Gastrocnemius medialis (tissue), 4 donors: ENCODE data around the gene GAA. TPM values are rescaled to one million over a fixed set of nuclear protein-coding genes. Genes with fewer than 3 reads are reported as not detected.
"Not testable (repeated sequence)": the region's sequence is repeated elsewhere in the genome, so short reads cannot be mapped to it uniquely, and the experiment has no call there.

Experiments used
- ATAC-seq, 2 donors: fragments of 150-250 bp; one replicate each; pipeline ENCODE4 v1.9.1; 2016
- DNase-seq, 2 donors: peaks; one replicate each; pipeline ENCODE4 v3.0.0-alpha.2; 2019
- H3K27ac ChIP-seq, 4 donors: fragments of 200-600 bp; sonication (generic); 1 replicate in 1 of 4; 2 replicates in 3 of 4; pipeline ENCODE4 v1.5.1; 2016 to 2018; ENCODE audit warnings: mild to moderate bottlenecking in 2 of 4, moderate library complexity in 1 of 4
- H3K27me3 ChIP-seq, 3 donors: fragments of 200-600 bp; sonication (generic) in 2 of 3; 1 replicate in 1 of 3; 2 replicates in 2 of 3; pipeline versions ENCODE4 v1.5.1 to v1.6.0; 2016 to 2019; ENCODE audit warnings: mild to moderate bottlenecking in 1 of 3, moderate library complexity in 1 of 3
- H3K36me3 ChIP-seq, 2 donors: fragments of 200-600 bp; sonication (generic) in 1 of 2; one replicate each; pipeline ENCODE4 v1.5.1; 2017 to 2018
- H3K4me1 ChIP-seq, 2 donors: fragments of 200-600 bp; sonication (generic) in 1 of 2; one replicate each; pipeline ENCODE4 v1.5.1; 2016 to 2017; ENCODE audit warnings: mild to moderate bottlenecking in 2 of 2
- H3K4me3 ChIP-seq, 4 donors: fragments of 200-600 bp; sonication (generic) in 3 of 4; 1 replicate in 1 of 4; 2 replicates in 3 of 4; pipeline ENCODE4 v1.5.1; 2016 to 2019; ENCODE audit warnings: mild to moderate bottlenecking in 2 of 4
- H3K9me3 ChIP-seq, 3 donors: fragments of 200-600 bp; sonication (generic) in 2 of 3; 1 replicate in 1 of 3; 2 replicates in 2 of 3; pipeline ENCODE4 v1.5.1; 2016 to 2019
- CTCF ChIP-seq, 5 experiments: fragments of 450-650 bp in 3 of 5; fragments of 200-600 bp in 2 of 5; sonication (generic) in 2 of 5; IDR thresholded peaks in 4 of 5; conservative IDR thresholded peaks in 1 of 5; 1 replicate in 4 of 5; 2 replicates in 1 of 5; pipeline ENCODE4 v1.5.1; 2016 to 2019; ENCODE audit warnings: antibody characterized with exemption in 5 of 5, mild to moderate bottlenecking in 3 of 5, moderate library complexity in 3 of 5
- POLR2A ChIP-seq, 2 donors: fragments of 450-650 bp; IDR thresholded peaks; one replicate each; pipeline ENCODE4 v1.6.1; 2017; ENCODE audit warnings: antibody characterized with exemption in 2 of 2, mild to moderate bottlenecking in 2 of 2, moderate library complexity in 2 of 2
- in situ Hi-C, 4 donors: fragments of 200-750 bp; cut with MboI; loops; one replicate each; pipeline versions ENCODE4 v1.15.0 to v1.8.0; 2017; ENCODE audit warnings: low sequenced_read_pairs in 4 of 4
- intact Hi-C: fragments of 100-400 bp; cut with DNase I; formaldehyde crosslinking; loops from one replicate; pipeline ENCODE4 v1.15.1; 2023; ENCODE audit warnings: low total_unique reads
- total RNA-seq, 4 donors: library from RNA; depleted of rRNA; stranded (reverse); fragments of >200 nt; gene quantifications; one replicate each; pipeline versions ENCODE4 v1.1.0 to v1.2.3, GENCODE V29; 2016

Gene GAA
- total RNA-seq, 4 donors from 2014 or later: 39.2 to 72.3 (median 70.1) TPM

- no peaks in the 10 kb centered on the region for H3K36me3 ChIP-seq
- no peaks in the 10 kb centered on the region for H3K27me3 ChIP-seq
- in situ Hi-C loops: no loop called here
- DNase-seq (no peak), ATAC-seq (no peak)
- intact Hi-C loops: no loop called here
- H3K9me3 ChIP-seq: no peaks in the 10 kb centered on the region
- H3K4me1 ChIP-seq: peaks cover 0 to 6% of the 10 kb centered on the region in 2 donors
- H3K27ac ChIP-seq: no peak overlapping the region
- TF ChIP-seq CTCF (IDR thresholded peaks at IDR 0.05 in 4 of 5, conservative IDR thresholded peaks at IDR 0.05 in 1 of 5) (no peak), POLR2A (IDR thresholded peaks at IDR 0.05) (no peak)
- H3K4me3 ChIP-seq: no peak overlapping the region
These were observed 15.3 kb upstream of the GAA start for GRCh38 chr17:80086081-80086480.

GRCh38 chr17:80086616-80087015, 14.8 kb upstream of the GAA start:
- Histone ChIP-seq H3K36me3 (no peaks in the 10 kb centered on the region), H3K27ac (no peak overlapping the region), H3K4me1 (peaks cover 0 to 6% of the 10 kb centered on the region in 2 donors), H3K4me3 (no peak overlapping the region), H3K27me3 (no peaks in the 10 kb centered on the region), H3K9me3 (no peaks in the 10 kb centered on the region)
- no peak for DNase-seq
- in situ Hi-C loops: no loop called here
- TF ChIP-seq CTCF (IDR thresholded peaks at IDR 0.05 in 4 of 5, conservative IDR thresholded peaks at IDR 0.05 in 1 of 5) (no peak), POLR2A (IDR thresholded peaks at IDR 0.05) (no peak)
- no peak for ATAC-seq
- intact Hi-C loops: no loop called here

GRCh38 chr17:80087346-80088265, 13.8 kb upstream of the GAA start:
- Histone ChIP-seq H3K4me3 (no peak overlapping the region), H3K27ac (no peak overlapping the region), H3K9me3 (no peaks in the 10 kb centered on the region), H3K36me3 (no peaks in the 10 kb centered on the region), H3K27me3 (no peaks in the 10 kb centered on the region), H3K4me1 (peaks cover 0 to 3% of the 10 kb centered on the region in 2 donors)
- intact Hi-C loops (no loop called here), in situ Hi-C loops (no loop called here)
- ATAC-seq (no peak), DNase-seq (no peak)
- TF ChIP-seq CTCF (IDR thresholded peaks at IDR 0.05 in 4 of 5, conservative IDR thresholded peaks at IDR 0.05 in 1 of 5) (no peak), POLR2A (IDR thresholded peaks at IDR 0.05) (no peak)

GRCh38 chr17:80089762-80090161, 11.6 kb upstream of the GAA start:
- no peak overlapping the region for H3K4me3 ChIP-seq
- H3K27me3 ChIP-seq: no peaks in the 10 kb centered on the region
- intact Hi-C loops: no loop called here
- TF ChIP-seq POLR2A (IDR thresholded peaks at IDR 0.05) (no peak), CTCF (IDR thresholded peaks at IDR 0.05 in 4 of 5, conservative IDR thresholded peaks at IDR 0.05 in 1 of 5) (no peak)
- no peak for ATAC-seq
- no peaks in the 10 kb centered on the region for H3K9me3 ChIP-seq
- in situ Hi-C loops: no loop called here
- no peaks in the 10 kb centered on the region for H3K36me3 ChIP-seq
- H3K4me1 ChIP-seq: no peaks in the 10 kb centered on the region
- no peak overlapping the region for H3K27ac ChIP-seq
- no peak for DNase-seq

GRCh38 chr17:80090164-80090563, 11.2 kb upstream of the GAA start:
- intact Hi-C loops, DNase-seq, in situ Hi-C loops: not testable (repeated sequence)

More at GRCh38 chr17:80090164-80090563, 11.2 kb upstream of the GAA start:
- not testable (repeated sequence) for H3K27ac ChIP-seq, H3K27me3 ChIP-seq, H3K9me3 ChIP-seq, H3K4me3 ChIP-seq, ATAC-seq, H3K36me3 ChIP-seq, H3K4me1 ChIP-seq
